ENCODE data around the gene HIPK1.

DNA sequence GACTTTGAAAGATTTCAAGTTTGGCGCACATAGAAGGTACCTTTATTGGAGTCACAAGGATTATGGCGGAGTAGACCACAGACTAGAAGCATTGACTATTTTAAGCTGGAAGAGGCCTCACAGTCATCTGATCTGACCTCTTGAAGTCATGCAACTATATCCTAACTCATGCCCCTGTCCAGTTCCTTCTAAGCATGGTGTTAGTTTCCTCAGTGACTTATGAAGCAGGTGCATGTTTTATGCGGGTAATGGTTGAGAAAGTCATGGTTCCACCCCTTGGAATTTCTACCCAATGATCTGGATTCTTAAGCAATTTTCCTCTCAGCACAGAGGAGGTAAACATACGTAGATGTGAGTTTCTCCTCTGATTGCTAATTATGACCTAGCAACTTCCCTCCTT is 61.8 kb downstream of the HIPK1 start:
- no peak for TF ChIP-seq EP300 (IDR thresholded peaks at IDR 0.05; ENCODE audit: low read depth)
- TF ChIP-seq, protein P1, sequence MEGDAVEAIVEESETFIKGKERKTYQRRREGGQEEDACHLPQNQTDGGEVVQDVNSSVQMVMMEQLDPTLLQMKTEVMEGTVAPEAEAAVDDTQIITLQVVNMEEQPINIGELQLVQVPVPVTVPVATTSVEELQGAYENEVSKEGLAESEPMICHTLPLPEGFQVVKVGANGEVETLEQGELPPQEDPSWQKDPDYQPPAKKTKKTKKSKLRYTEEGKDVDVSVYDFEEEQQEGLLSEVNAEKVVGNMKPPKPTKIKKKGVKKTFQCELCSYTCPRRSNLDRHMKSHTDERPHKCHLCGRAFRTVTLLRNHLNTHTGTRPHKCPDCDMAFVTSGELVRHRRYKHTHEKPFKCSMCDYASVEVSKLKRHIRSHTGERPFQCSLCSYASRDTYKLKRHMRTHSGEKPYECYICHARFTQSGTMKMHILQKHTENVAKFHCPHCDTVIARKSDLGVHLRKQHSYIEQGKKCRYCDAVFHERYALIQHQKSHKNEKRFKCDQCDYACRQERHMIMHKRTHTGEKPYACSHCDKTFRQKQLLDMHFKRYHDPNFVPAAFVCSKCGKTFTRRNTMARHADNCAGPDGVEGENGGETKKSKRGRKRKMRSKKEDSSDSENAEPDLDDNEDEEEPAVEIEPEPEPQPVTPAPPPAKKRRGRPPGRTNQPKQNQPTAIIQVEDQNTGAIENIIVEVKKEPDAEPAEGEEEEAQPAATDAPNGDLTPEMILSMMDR (IDR thresholded peaks at IDR 0.05) = no peak

Data from transverse colon (tissue), 3 donors.